Measurements from ENCODE around the gene DYNC2LI1. TPM values are rescaled to one million over a fixed set of nuclear protein-coding genes. Genes with fewer than 3 reads are reported as not detected.

Gene DYNC2LI1
- total RNA-seq, 2 experiments from 2014 or later = 13.6 to 17.7 TPM

DNA sequence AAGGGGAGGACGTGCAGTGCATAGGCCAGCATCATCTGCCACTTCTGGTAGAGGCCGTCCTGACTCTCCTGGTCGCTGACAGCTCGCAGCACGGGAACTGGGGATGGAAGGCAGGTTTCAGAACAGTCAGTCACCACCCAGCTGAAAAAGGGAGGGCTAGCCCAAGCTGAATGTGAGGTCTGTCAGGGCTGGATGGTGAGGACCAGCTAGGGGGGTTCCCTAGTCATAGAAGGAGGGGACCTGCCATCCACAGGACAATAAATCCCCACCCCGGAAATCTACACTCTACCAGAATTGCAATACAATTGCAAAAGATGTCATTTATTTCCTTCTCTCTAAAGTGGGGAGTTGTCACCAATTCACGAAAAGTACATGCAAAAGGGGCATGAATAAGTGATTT lies 49.0 kb downstream of the DYNC2LI1 start:
- no peaks in the 10 kb centered on the region for H3K9me2 ChIP-seq (ENCODE audit: insufficient read depth, low read length)
- no peak overlapping the region for H3K4me2 ChIP-seq (ENCODE audit: low read length)
- intact Hi-C loops (cut with micrococcal nuclease; ENCODE audit: unreplicated experiment) = no loop called here
- no peaks in the 10 kb centered on the region for H3K4me1 ChIP-seq (ENCODE audit: insufficient read depth, low read length, poor library complexity, severe bottlenecking)
- BruUV-seq (replicated peaks) = no TSS peak
- H3K9me3 ChIP-seq (ENCODE audit: low read length) = no peaks in the 10 kb centered on the region
- no peak overlapping the region for H2AFZ ChIP-seq (ENCODE audit: low read length)
- H4K20me1 ChIP-seq (ENCODE audit: insufficient read depth, low read length) = no peaks in the 10 kb centered on the region
- H3K27ac ChIP-seq (ENCODE audit: low read depth, low read length, poor library complexity, severe bottlenecking) = no peak overlapping the region
- no peak for DNase-seq (ENCODE audit: low spot score)
- no peaks in the 10 kb centered on the region for H3K79me2 ChIP-seq (ENCODE audit: insufficient read depth, low read depth, low read length)
- TF ChIP-seq CTCF (conservative IDR thresholded peaks at IDR 0.05; ENCODE audit: low read length) (no peak), EZH2phosphoT487 (IDR thresholded peaks at IDR 0.05; ENCODE audit: borderline replicate concordance, low read depth, low read length) (no peak)
- no peaks in the 10 kb centered on the region for H3K36me3 ChIP-seq (ENCODE audit: insufficient read depth, low read length)
- ChIA-PET CTCF (ENCODE audit: unreplicated experiment) (no interaction called here), POLR2A (interaction anchor here (0.6 kb wide), 1 partner anchor 22 kb away, joined by 3 read pairs; no protein-coding TSS in a partner anchor)
- H3K4me3 ChIP-seq (ENCODE audit: low read depth, low read length, poor library complexity, severe bottlenecking) = no peak overlapping the region

- H3K4me2 ChIP-seq (ENCODE audit: low read length) = no peak overlapping the region
- no peaks in the 10 kb centered on the region for H3K9me2 ChIP-seq (ENCODE audit: insufficient read depth, low read length)
- ChIA-PET CTCF (ENCODE audit: unreplicated experiment) (no interaction called here), POLR2A (no interaction called here)
- no peak overlapping the region for H2AFZ ChIP-seq (ENCODE audit: low read length)
- no peaks in the 10 kb centered on the region for H3K9me3 ChIP-seq (ENCODE audit: low read length)
- H3K36me3 ChIP-seq (ENCODE audit: insufficient read depth, low read length) = no peaks in the 10 kb centered on the region
- no peaks in the 10 kb centered on the region for H3K4me1 ChIP-seq (ENCODE audit: insufficient read depth, low read length, poor library complexity, severe bottlenecking)
- no peak overlapping the region for H3K4me3 ChIP-seq (ENCODE audit: low read depth, low read length, poor library complexity, severe bottlenecking)
- H3K27ac ChIP-seq (ENCODE audit: low read depth, low read length, poor library complexity, severe bottlenecking) = no peak overlapping the region
- H3K79me2 ChIP-seq (ENCODE audit: insufficient read depth, low read depth, low read length) = no peaks in the 10 kb centered on the region
- intact Hi-C loops (cut with micrococcal nuclease; ENCODE audit: unreplicated experiment) = no loop called here
- TF ChIP-seq CTCF (conservative IDR thresholded peaks at IDR 0.05; ENCODE audit: low read length) (no peak), EZH2phosphoT487 (IDR thresholded peaks at IDR 0.05; ENCODE audit: borderline replicate concordance, low read depth, low read length) (no peak)
- DNase-seq (ENCODE audit: low spot score) = no peak
- no peaks in the 10 kb centered on the region for H4K20me1 ChIP-seq (ENCODE audit: insufficient read depth, low read length)
- no TSS peak for BruUV-seq (replicated peaks)
Measured at GRCh38 chr2:43823751-43824150, 49.9 kb downstream of the DYNC2LI1 start.

DNA sequence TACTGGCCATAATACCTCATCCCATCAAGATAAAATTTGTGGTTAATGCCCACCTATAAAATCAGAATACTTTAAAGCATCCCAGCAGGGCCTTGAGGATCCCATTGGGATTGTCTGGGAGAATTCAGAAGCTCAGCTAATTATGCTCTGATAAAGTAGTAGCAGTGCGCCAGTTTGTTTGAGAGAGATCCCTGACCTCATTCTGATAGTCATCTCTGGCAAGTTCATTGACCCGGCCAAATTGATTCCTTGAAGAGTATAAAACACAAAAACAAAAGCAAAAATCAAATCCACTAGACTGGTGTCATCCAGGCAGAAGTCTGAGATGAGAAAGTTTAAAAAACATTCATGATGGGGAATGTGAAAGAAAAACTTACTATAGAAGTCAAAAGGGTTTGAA lies 50.7 kb downstream of the DYNC2LI1 start:
- CTCF ChIA-PET (ENCODE audit: unreplicated experiment) = no interaction called here
- H3K9me3 ChIP-seq (ENCODE audit: low read length) = no peaks in the 10 kb centered on the region
- intact Hi-C loops (cut with micrococcal nuclease; ENCODE audit: unreplicated experiment) = no loop called here
- no TSS peak for BruUV-seq (replicated peaks)
- no peak overlapping the region for H3K4me2 ChIP-seq (ENCODE audit: low read length)
- no peak for TF ChIP-seq EZH2phosphoT487 (IDR thresholded peaks at IDR 0.05; ENCODE audit: borderline replicate concordance, low read depth, low read length)
- H3K9me2 ChIP-seq (ENCODE audit: insufficient read depth, low read length) = no peaks in the 10 kb centered on the region
- no peaks in the 10 kb centered on the region for H3K36me3 ChIP-seq (ENCODE audit: insufficient read depth, low read length)
- no peak for DNase-seq (ENCODE audit: low spot score)
- no peak overlapping the region for H2AFZ ChIP-seq (ENCODE audit: low read length)
- POLR2A ChIA-PET = no interaction called here
- no peak overlapping the region for H3K4me3 ChIP-seq (ENCODE audit: low read depth, low read length, poor library complexity, severe bottlenecking)
- H3K4me1 ChIP-seq (ENCODE audit: insufficient read depth, low read length, poor library complexity, severe bottlenecking) = no peaks in the 10 kb centered on the region
- no peaks in the 10 kb centered on the region for H3K79me2 ChIP-seq (ENCODE audit: insufficient read depth, low read depth, low read length)
- no peaks in the 10 kb centered on the region for H4K20me1 ChIP-seq (ENCODE audit: insufficient read depth, low read length)
- H3K27ac ChIP-seq (ENCODE audit: low read depth, low read length, poor library complexity, severe bottlenecking) = no peak overlapping the region

All from OCI-LY7 (cell line).